HTR-8/SVneo (cell line): ENCODE measurements around the gene LNPEP.

Source experiments
- DNase-seq: peaks from one replicate; pipeline ENCODE4 v3.0.0; 2011; ENCODE audit warnings: low spot score, mixed read lengths; ENCODE audit not compliant: insufficient read length
- FAIRE-seq: peaks from 2 replicates; lab custom pipeline; 2011; peaks lifted over from hg19 to GRCh38; lab: Jason Lieb, UNC

LNPEP gene

DNA sequence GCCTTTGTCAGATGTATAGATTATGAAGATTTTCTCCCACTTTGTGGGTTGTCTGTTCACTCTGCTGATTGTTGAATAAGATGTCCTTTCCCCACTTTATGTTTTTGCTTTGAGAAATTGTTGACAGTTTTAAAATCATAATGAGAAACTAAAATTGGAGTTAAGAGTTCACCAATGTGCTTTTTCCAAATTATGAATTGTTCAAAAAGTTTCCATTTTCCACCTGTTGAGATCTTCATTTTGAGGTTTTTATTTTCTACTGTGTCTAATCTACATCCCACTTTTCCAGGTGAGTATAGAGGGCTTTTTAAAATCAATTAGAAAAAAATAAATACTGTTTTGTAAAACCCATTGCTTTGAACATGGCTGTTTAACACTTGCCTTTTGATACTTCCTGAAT is 55.8 kb downstream of the LNPEP start:
- no peak for FAIRE-seq
- DNase-seq, result no peak

DNA sequence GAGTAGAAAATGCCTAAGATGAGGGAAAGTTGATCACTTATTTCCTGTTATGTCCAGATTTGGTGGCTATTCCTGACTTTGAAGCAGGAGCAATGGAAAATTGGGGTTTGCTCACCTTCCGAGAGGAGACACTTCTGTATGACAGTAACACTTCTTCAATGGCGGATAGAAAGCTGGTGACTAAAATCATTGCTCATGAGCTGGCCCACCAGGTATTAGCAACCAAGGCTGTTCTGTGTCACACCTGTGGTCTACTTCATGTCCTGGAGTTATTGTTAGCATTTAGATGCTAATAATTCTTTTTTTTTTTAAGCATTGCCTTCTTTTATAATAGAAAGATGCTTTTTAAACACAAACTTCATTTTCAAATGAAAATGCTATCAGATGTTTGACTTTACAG is 57.9 kb downstream of the LNPEP start:
- FAIRE-seq, result no peak
- no peak for DNase-seq

DNA sequence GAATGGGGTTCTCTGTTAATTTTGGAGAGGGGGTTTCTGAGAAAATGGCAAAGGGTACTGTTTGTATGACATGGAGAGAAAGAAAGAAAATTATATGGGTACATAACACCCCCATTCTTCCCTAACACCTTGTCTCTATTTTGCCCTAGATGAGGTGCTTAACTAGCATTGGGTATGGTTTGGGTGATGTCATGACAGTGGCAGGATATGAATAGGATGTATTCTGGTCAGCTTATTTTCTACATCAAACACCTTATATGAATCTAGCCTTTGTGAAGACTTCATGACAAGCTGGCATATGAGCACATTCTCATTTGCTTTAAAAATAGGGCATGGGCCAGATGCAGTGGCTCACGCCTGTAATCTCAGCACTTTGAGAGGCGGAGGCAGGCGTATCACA is 58.6 kb downstream of the LNPEP start:
- DNase-seq (no peak), FAIRE-seq (no peak)

DNA sequence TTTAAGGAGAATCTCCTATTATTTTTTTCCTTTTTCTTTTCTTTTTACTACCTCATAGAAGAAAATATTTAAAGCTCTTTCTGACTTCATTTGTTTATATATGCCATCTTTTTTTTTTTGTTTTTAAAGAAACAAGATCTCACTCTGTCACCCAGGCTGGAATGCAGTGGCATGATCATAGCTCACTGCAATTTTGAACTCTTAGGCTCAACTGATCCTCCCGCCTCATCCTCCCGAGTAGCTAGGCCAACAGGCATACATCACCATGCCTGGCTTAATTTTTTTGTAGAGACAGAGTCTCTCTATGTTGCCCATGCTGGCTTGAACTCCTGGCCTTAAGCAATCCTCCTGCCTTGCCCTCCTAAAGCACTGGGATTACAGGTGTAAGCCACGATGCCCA is 59.5 kb downstream of the LNPEP start:
- no peak for FAIRE-seq

DNA sequence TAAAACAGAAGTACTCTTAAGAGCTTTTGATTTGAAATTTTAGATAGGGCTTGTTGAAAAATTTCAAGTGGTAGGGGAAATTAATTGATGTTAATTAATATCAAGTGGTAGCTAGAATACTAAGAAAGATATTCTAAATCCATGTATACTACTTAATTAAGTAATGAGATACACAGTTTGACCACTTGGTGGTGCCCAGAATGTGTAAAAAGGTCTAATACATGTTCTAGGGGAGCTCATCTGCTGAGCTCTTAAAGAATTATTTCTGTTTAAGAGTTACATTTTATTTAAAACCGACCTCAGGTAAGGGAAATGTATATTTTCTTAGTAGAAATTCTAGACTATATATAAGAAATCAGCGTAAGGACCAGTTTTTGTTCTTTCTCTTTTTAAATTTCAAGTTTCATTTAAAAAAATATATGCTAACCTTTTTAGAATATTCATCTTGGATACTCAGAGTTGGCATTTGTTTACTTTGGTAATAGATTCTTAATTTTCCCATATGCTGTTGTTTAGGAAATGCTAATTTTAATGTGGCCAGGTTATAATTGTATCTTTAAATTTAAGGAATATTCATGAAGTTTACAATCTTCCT is 61.5 kb downstream of the LNPEP start:
- FAIRE-seq (no peak), DNase-seq (peak; percentile 23)

More for the DNA sequence above, 59.5 kb downstream of the LNPEP start:
- DNase-seq, result no peak

DNA sequence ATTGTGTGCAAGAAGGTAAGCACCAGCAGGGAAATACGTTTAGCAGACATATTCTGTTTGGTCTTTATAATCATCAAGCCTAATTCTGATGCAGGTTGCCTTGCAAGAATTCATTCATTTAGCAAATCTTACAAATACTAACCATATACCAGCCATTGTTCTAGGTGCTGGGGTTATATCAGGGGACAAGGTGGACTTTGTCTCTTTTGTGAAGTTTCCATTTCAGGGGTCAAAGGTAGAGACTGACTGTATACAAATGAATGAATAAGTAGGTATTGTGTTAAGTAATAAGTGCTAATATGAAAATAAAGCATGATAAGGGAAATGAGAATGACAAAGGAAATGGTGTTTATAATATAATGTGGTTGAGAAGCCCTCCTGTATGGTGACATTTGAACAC is 64.0 kb downstream of the LNPEP start:
- DNase-seq (no peak), FAIRE-seq (no peak)

DNA sequence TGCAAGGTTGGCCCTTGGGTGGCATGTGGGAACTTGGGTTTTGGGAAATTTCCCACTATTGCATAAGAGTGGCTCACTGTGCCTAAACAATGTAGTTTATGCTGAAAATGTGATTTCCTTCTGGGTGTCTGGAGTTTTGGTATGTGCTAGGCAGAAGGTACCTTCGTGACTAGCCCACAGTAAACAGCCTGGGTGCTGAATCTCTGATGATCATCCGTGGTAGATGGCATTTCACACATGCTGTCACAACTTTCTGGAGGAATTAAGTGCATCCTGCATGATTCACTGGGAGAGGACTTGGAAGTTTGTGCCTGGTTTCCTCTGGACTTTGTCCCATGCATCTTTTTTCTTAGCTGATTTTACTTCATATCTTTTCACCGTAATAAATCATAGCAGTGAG is 64.5 kb downstream of the LNPEP start:
- DNase-seq (no peak), FAIRE-seq (no peak)

DNA sequence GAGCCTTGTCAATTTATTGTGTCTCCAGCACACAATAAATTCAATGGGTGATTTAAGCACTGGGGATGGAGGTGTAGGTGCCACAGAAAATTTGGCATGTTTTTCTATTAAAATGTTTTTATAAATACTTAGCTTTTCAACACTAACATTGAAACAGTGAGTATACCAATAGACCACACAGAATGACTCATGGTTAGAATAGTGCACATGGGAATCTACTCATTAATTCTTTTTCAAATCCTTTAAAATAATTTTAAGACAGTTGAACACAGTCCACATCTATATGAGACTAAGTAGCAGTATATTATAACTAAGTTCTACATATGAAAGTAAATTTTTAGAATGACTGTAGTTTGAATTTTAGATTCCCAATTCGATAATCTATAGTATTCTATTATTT is 67.1 kb downstream of the LNPEP start:
- DNase-seq (no peak), FAIRE-seq (no peak)

DNA sequence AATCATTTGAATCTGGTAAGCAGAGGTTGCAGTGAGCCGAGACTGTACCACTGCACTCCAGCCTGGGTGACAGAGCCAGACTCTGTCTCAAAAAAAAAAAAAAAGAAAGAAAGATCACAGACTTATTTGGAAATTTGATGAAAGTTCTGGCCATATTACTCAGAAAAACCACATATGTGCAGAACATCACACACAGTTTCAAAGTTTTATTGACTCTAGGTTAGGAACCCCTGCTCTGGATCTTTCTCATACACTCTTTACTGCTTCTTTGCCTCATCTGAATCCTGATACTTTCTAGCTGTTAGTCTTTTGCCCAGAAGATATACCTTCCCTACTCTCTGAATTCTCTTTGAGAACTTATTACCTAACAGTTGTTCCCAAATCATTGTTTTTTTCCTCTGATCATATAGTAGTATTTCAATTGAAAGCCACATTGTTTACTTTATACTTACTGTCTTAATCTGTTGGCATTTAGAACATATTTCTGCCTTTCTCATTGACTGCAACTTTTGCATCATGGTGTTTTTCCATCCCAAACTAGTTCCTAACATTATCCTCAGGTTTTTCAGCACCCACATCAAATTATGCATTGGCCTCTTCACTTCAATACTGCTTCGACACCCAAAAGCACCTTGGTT is 68.7 kb downstream of the LNPEP start:
- FAIRE-seq (no peak), DNase-seq (no peak)

DNA sequence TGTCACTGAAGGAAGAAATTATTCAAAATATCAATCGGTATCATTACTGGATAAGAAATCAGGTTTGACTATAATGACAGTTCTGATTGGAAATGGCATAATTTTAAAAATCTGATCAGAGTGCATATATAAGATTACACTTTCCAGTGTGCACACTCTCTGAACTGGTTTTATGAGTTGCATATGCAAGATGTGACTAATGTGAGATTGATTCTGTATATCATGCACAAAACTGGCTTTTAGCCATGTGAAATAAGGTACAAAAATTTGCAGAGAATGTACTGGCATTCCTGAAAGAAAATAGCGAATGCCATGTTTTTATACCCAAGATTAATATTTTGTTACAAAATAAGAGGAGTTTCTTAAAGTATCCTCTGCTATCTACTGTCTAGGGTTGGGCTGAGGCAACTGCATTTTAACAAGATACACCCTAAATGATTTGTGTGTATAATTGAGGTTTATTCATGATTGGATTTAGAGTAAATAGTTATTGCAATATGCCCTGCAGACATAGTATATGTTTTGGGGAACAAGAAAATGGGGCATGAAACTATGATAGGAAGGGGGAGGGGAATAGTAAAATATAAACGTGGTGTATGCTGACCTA is 70.7 kb downstream of the LNPEP start:
- no peak for DNase-seq
- no peak for FAIRE-seq

DNA sequence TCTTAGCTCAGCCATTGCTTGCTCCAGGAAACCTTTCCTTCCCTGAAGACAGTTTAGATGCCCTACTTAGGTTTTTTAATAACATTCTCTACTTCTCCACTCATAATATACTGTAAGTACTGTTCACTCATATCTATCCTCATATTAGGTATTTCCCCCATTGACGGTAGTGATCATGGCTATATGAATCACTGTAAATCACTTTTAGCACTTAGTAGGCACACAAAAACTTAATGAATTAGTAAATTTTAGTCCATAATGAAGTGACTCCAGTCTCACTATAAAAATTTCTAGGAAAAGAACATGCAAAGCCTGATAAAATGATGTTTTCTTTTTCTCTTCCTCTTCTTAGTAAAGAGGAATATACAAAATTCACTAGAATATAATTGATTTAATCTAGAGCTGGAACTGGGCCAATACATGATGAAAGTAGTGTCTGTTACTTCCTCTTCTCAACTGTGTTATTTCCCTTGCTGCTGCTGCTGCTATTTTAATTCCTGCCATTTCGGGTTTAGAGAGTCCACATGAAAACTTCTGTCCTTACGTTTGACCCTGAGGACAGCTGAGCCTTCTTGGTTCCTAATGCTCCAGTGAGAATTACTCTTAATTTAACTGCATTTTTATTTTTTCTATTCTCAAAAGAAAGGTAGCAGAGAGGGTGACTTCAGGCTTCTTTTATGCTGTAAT is 73.5 kb downstream of the LNPEP start:
- no peak for FAIRE-seq
- DNase-seq, result no peak

DNA sequence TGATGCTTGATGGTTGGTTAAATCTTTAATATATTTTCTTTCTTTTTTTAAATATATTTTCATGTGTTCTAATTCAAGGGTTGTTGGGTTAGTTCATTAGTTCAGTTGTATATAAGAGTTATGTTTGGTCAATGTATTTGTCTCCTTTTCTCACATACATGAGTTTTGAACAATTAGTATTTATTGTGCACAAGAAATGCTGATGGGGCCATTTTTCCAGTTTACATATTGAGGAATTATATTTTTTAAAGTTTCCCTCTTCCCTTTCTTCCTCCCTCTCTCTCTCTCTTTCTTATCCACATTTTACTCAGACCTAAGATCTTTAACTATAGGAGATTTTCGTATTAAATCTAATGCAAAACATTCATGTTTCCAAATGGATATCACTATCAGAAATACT is 74.0 kb downstream of the LNPEP start:
- no peak for DNase-seq

DNA sequence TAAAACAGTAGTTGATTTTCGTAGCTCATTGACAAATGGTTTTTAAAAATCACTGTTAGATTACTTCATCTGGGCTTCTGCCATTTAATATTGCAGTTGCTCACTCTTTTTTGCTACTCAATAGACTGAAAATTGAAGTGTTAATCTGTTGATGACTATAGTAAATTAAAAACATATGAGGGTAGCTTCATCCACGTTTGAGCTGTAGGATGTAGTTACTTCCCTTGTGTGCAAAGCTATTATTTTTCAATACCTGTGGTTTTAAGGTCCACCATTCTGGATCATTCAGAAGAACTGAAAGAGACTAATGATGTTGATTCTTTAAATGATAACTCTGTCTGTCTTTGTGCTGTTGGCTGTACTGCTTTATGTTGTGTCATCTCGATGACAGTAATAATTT is 74.7 kb downstream of the LNPEP start:
- FAIRE-seq (no peak), DNase-seq (no peak)

More for the DNA sequence above, 74.0 kb downstream of the LNPEP start:
- no peak for FAIRE-seq

DNA sequence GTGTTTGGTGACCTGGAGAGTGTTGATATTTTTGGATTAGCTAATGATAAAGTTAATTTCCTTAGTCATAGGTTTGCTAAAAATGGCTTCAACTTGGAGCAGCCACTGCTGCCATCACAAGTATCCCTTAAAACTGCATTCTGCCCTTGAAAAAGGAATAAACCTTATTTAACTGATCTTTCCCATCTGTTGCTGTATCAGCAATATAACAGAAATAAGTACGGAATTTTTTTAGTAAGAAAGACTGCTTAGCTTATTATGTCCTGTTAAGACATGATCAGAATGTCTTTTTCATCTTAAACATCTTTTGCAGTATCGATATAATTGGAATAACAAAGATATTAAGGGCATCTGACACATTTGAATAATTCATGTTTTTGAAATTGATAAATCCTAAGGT is 75.7 kb downstream of the LNPEP start:
- FAIRE-seq, result no peak
- DNase-seq, result no peak

DNA sequence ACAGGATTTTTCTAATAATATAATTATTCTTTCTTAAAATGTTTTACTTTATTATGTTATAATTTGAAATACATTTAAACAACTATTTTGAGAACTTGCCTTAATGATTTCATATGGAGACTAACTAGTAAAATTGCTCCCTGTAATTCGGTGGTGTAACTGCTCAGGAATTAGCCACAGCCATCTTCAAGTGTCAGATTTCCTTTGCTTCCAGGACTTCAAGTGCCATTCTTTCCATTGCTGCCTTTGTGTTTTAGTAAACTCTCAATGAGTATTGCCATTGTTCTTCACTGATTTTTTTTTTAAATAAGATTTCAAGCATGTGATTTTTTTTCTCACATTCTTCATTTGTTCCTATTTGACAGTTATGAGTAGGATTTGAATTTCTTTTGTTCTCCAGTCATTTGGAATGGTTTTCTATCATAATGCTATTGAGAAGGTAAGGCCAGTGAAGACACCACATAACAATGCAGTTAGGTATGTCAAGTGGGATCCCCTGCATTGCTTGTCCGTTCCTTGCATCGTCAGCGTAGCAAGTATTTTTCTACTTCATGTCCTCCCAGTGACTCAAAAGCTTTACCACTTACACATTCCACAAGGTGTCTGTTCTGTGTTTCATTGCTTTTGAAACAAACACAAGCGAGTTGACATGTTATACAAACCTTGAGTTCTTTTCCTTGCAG is 83.7 kb downstream of the LNPEP start:
- peak; percentile 11 for DNase-seq
- FAIRE-seq, result peak; percentile 67

DNA sequence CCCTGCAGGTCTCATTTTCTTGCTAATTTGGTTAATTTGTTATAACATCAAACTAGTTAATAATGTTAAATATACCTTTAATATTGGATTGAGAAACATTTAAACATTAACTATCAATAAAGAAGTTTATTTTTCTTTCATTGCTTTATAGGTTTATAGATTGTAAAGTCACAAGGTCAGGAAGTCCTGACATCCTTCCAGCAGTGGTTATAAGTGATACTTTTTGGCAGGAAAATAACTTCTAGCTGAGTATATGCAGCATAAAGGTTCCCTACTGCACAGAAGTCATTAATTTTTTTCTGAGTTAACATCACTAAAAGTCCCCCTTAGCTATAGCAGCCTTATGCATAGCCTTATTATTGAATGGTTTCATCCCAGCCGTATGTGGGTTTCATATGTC is 85.5 kb downstream of the LNPEP start:
- DNase-seq, result no peak
- FAIRE-seq, result no peak

DNA sequence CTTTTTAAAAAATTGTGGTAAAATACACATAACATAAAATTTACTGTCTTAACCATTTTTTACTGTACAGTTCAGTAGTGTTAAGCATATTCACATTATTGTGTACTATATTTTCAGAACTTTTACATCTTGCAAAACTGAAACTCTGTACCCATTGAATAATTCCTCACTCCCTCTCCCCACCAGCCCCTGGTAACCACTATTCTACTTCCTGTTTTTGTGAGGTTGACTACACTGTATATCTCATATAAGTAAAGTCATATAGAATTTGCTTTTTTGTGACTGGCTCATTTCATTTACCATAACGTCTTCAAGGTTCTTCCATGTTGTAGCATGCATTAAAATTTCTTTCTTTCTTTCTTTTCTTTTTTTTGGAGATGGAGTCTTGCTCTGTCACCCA is 87.0 kb downstream of the LNPEP start:
- no peak for DNase-seq
- FAIRE-seq, result no peak

DNA sequence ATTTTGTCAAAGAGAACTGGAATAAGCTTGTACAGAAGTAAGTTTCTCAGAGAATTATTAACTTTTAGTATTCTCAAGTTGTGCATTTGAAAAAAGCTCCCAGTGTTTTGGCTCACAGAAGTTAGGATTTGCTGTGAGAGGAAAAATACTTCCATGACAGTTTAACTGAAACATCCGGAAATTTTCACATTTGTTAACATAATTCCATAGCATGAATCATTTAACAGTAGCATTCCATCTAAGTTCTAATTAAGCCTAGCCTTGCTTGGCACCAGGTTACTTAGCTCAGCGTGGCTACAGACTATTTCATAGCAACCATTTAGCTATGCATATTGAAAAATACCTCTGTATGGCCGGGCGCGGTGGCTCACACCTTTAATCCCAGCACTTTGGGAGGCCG is 90.8 kb downstream of the LNPEP start:
- FAIRE-seq (no peak), DNase-seq (no peak)

DNA sequence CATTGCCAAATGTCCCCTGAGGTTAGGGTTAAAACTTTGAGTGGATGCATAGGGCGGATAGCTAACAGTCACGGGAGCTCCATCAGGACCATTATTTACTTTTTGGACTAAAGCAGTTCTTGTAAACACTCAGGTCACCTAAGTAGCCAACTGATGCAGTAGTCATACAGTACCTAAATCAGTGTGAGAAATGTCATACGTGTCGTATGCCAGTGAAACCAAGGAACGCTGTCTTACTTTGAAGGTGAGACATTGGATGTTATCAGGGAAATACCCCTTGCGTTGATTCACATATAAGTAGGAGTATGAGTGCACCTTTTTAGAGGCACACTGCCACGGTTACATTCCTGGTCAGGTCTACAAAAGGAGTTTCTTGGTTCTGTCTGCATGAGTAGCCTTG is 101.9 kb downstream of the LNPEP start:
- FAIRE-seq (no peak), DNase-seq (no peak)

DNA sequence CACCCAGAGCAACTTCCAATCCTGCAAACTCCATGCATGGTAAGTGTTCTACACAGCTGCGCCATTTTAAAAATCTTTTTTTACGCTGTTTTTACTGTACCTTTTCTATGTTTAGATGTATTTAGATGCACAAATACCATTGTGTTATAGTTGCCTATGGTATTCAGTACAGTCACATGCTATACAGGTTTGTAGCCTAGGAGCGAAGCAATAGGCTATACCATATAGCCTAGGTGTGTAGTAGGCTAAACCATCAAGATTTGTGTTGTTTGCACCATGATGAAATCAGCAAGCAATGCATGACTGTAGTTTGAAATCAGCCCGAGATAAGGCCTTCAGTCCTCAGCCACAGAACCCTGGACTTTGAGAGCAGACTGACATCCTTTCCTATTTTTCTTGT is 105.4 kb downstream of the LNPEP start:
- FAIRE-seq, result peak; percentile 42
- no peak for DNase-seq

DNA sequence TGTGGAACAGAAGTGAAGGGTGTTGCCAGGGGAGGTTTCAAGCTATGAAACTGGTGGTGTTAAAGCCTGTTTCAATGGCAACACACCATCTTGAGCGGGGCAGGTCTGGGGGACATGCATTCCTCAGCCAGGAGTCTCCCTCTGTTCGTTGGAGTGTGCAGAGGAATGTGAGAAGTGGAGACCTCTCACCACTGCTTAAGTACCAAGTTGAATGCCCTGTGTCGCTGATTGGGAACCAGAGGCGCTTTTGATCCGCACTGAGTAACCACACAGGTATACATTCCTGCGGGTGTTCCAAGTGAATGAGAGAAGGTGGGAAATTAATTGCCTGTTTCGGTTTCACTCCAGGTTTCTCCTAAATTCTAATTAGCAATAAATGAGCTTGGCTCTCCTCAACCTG is 107.1 kb downstream of the LNPEP start:
- DNase-seq (no peak), FAIRE-seq (no peak)
